Urothelium cell line (cell line): ENCODE data around the gene POLD4.

Source experiments
- DNase-seq: peaks from one replicate; pipeline ENCODE4 v3.0.0; 2011; ENCODE audit warnings: low spot score, mixed read lengths
- FAIRE-seq: peaks from 2 replicates; lab custom pipeline; 2011; peaks lifted over from hg19 to GRCh38; lab: Jason Lieb, UNC

Gene POLD4

GRCh38 chr11:67372321-67372992, 19.1 kb upstream of the POLD4 start:
- no peak for FAIRE-seq

GRCh38 chr11:67371911-67372320, 18.6 kb upstream of the POLD4 start:
- FAIRE-seq, result no peak
- no peak for DNase-seq

More at GRCh38 chr11:67372321-67372992, 19.1 kb upstream of the POLD4 start:
- DNase-seq, result peak; percentile 57

GRCh38 chr11:67371189-67371910, 18.0 kb upstream of the POLD4 start:
- DNase-seq (peak; percentile 70), FAIRE-seq (peak; percentile 73)

GRCh38 chr11:67370351-67371076, 17.2 kb upstream of the POLD4 start:
- FAIRE-seq (no peak), DNase-seq (no peak)

- FAIRE-seq, result no peak
Measured at GRCh38 chr11:67369801-67370284, 16.5 kb upstream of the POLD4 start.

GRCh38 chr11:67369275-67369674, 15.9 kb upstream of the POLD4 start:
- FAIRE-seq (no peak), DNase-seq (no peak)

More at GRCh38 chr11:67369801-67370284, 16.5 kb upstream of the POLD4 start:
- DNase-seq, result peak; percentile 30

GRCh38 chr11:67368621-67369020, 15.3 kb upstream of the POLD4 start:
- no peak for FAIRE-seq

GRCh38 chr11:67367761-67368227, 14.4 kb upstream of the POLD4 start:
- DNase-seq (no peak), FAIRE-seq (peak; percentile 9)

More at GRCh38 chr11:67368621-67369020, 15.3 kb upstream of the POLD4 start:
- no peak for DNase-seq

- peak; percentile 42 for FAIRE-seq
- peak; percentile 68 for DNase-seq
Measured at GRCh38 chr11:67366961-67367760, 13.8 kb upstream of the POLD4 start.

- FAIRE-seq, result no peak
- DNase-seq, result no peak
Measured at GRCh38 chr11:67366546-67366945, 13.2 kb upstream of the POLD4 start.

GRCh38 chr11:67365736-67366444, 12.5 kb upstream of the POLD4 start:
- FAIRE-seq (no peak), DNase-seq (no peak)

- DNase-seq, result no peak
- FAIRE-seq, result no peak
Measured at GRCh38 chr11:67364783-67365722, 11.7 kb upstream of the POLD4 start.

GRCh38 chr11:67364169-67364568, 10.8 kb upstream of the POLD4 start:
- DNase-seq (no peak), FAIRE-seq (no peak)

GRCh38 chr11:67357831-67358670, 4.7 kb upstream of the POLD4 start:
- FAIRE-seq (no peak), DNase-seq (peak; percentile 71)

- peak; percentile 80 for DNase-seq
- no peak for FAIRE-seq
Measured at GRCh38 chr11:67356864-67357561, 3.7 kb upstream of the POLD4 start.

- FAIRE-seq, result no peak
- DNase-seq, result no peak
Measured at GRCh38 chr11:67356387-67356863, 3.1 kb upstream of the POLD4 start.

- FAIRE-seq (no peak), DNase-seq (no peak)
Measured at GRCh38 chr11:67355794-67356386, 2.5 kb upstream of the POLD4 start.
